HUES64 (cell line): ENCODE results near the gene FCGR3B.
"Not testable (repeated sequence)": the region's sequence is repeated elsewhere in the genome, so short reads cannot be mapped to it uniquely, and the experiment has no call there.

Source experiments
- H3K27ac ChIP-seq: 2 replicates; pipeline ENCODE4 v1.7.0; 2013; ENCODE audit warnings: low read depth, low read length, inconsistent platforms
- H3K27me3 ChIP-seq: 2 replicates; pipeline ENCODE4 v1.6.1; 2013; ENCODE audit warnings: mild to moderate bottlenecking, low read length; ENCODE audit not compliant: insufficient read depth
- H3K36me3 ChIP-seq: 2 replicates; pipeline ENCODE4 v1.6.1; 2013; ENCODE audit warnings: mild to moderate bottlenecking, low read length; ENCODE audit not compliant: insufficient read depth
- H3K4me1 ChIP-seq: 2 replicates; pipeline ENCODE4 v1.6.1; 2013; ENCODE audit warnings: mild to moderate bottlenecking, low read length, moderate library complexity; ENCODE audit not compliant: insufficient read depth
- H3K4me3 ChIP-seq: 2 replicates; pipeline ENCODE4 v1.5.1; 2013; ENCODE audit warnings: mild to moderate bottlenecking, low read length, moderate library complexity
- H3K9ac ChIP-seq: 2 replicates; pipeline ENCODE4 v1.6.1; 2013; ENCODE audit warnings: mild to moderate bottlenecking, low read depth, low read length
- H3K9me3 ChIP-seq: 2 replicates; pipeline ENCODE4 v1.6.1; 2013; ENCODE audit warnings: low read depth, low read length; ENCODE audit not compliant: insufficient read depth
- WGBS: fragments of 150-250, 120-280 bp; methylation state at CpG from one replicate; pipeline ENCODE4 v1.1.7; 2013; ENCODE audit warnings: missing lambda C conversion rate; 5-methylcytosine and 5-hydroxymethylcytosine counted together

The FCGR3B gene

GRCh38 chr1:161661660-161662311 is 30.8 kb upstream of the FCGR3B start:
- H3K27me3 ChIP-seq, H3K4me3 ChIP-seq, H3K4me1 ChIP-seq, H3K9me3 ChIP-seq, H3K36me3 ChIP-seq, H3K27ac ChIP-seq, H3K9ac ChIP-seq: not testable (repeated sequence)
- WGBS = no CpG with 5 or more reads among the region's 9 CpGs

DNA sequence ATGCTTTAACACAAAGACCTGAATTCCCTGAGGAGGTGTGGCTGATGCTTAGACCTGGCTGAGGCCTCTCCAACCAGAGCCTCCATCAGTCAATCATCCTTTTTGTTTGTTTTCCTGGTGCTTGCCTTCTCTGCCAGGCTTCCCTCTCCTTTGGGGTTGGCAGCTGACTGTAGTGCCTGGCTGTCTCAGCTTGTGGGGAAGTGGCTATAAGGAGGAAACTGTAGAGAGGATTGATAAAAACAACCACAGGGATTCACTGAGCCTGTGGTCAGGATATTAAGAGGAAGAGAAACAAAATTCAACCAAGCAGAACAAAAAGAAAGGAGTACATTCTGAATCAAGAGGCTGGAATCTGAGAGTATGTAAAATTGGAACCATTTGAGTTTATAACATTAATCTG is 27.5 kb upstream of the FCGR3B start:
- H3K9me3 ChIP-seq, H3K27ac ChIP-seq, H3K4me1 ChIP-seq, H3K27me3 ChIP-seq, H3K36me3 ChIP-seq, H3K9ac ChIP-seq, H3K4me3 ChIP-seq: not testable (repeated sequence)

- not testable (repeated sequence) for H3K9me3 ChIP-seq, H3K36me3 ChIP-seq, H3K9ac ChIP-seq, H3K27ac ChIP-seq, H3K27me3 ChIP-seq, H3K4me1 ChIP-seq, H3K4me3 ChIP-seq
- 67% methylated on average over 1 of the region's 6 CpGs for WGBS
Observed at GRCh38 chr1:161653971-161654370, 23.0 kb upstream of the FCGR3B start.

DNA sequence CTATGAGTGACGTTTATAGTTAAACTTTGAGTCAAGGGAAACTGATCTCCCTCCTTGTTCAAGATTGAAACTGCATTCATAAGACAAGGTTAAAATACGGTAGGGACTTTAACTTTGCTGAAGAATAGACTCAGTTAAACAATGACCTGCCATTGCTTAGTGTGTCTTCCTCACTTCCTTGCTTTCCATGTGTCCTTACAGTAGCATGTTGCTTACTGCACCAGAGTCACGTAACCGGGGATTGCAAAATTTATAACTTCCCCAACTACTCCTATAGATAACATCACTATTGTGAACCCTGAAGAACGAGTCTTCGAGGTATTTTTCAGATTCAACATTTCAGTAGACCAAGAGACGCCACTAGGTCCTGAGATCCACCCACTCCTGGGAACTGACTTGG is 22.6 kb upstream of the FCGR3B start:
- not testable (repeated sequence) for H3K27ac ChIP-seq, H3K4me1 ChIP-seq, H3K4me3 ChIP-seq, H3K27me3 ChIP-seq, H3K9ac ChIP-seq, H3K36me3 ChIP-seq, H3K9me3 ChIP-seq
- WGBS = no CpG with 5 or more reads among the region's 7 CpGs

DNA sequence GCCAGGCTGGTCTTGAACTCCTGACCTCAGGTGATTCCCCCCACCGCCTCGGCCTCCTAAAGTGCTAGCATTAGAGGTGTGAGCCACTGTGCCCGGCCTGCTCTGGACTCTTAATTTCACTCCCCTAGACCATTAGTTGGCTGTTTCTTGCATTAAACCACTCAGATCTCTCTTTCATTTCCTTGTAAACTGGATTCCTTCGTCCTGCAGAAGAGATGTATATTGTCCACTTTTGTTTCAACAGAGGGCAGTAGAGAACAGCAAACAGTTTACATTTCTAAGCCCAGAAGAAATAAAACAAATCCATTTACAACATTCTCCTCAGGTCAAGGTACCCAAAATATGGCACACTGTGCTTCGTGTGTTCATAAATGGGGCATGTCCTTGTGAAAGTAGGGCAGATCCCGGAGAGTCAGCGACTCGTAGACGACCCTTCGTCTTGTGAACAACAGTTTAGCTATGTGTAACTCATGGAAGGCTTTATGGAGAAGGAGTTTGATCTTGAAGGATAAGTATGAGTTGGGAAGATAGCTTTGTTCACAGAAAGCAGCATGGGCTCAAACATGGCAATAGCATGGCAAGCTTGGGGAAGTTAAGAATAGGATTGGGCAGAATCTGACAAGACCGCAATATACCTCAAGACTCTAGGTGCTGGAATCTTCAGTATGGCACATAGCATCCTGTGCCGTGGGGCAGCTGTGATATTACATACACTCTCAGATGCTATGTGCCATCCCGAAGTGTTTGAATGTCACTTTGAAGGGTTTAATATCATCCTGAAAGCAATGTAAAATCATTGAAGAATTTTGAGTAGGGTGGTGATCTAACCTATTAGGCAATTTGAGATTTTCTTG is 16.8 kb upstream of the FCGR3B start:
- not testable (repeated sequence) for H3K36me3 ChIP-seq, H3K27ac ChIP-seq, H3K4me3 ChIP-seq, H3K9ac ChIP-seq, H3K27me3 ChIP-seq, H3K4me1 ChIP-seq, H3K9me3 ChIP-seq
- WGBS = 69% methylated on average over 10 of the region's 13 CpGs

GRCh38 chr1:161644855-161645254 is 13.9 kb upstream of the FCGR3B start:
- H3K9ac ChIP-seq, H3K4me3 ChIP-seq, H3K36me3 ChIP-seq, H3K27me3 ChIP-seq, H3K27ac ChIP-seq, H3K4me1 ChIP-seq, H3K9me3 ChIP-seq: not testable (repeated sequence)
- no CpG with 5 or more reads among the region's 1 CpG for WGBS

- H3K27ac ChIP-seq, H3K9ac ChIP-seq, H3K36me3 ChIP-seq, H3K27me3 ChIP-seq, H3K9me3 ChIP-seq, H3K4me3 ChIP-seq, H3K4me1 ChIP-seq: not testable (repeated sequence)
- 97% methylated on average over 3 of the region's 5 CpGs for WGBS
Observed at GRCh38 chr1:161643481-161644208, 12.7 kb upstream of the FCGR3B start.

GRCh38 chr1:161642697-161643096 is 11.7 kb upstream of the FCGR3B start:
- whole genome bisulfite sequencing = no CpG with 5 or more reads among the region's 1 CpG
- H3K9me3 ChIP-seq = not testable (repeated sequence)

DNA sequence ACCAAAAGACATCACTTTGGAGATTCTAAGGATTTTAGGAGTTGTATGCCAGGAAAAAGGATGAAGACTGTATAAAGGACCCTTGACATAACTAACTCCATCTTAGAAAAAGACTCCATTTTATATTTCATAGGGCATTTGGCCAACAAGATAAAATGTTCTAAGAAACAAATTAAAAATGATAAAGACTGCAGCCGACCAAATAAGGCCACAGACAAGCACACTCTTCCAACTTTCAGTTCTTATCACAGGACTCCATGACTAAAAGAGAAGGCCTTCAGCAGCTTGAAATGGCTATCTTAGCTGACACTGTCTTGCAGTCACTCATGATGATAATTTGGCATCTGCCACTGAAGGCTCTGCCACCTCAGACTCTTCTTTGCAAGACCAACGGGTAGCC is 8.2 kb upstream of the FCGR3B start:
- 67% methylated on average over 1 of the region's 2 CpGs for whole genome bisulfite sequencing
- not testable (repeated sequence) for H3K4me3 ChIP-seq, H3K9me3 ChIP-seq, H3K27me3 ChIP-seq, H3K36me3 ChIP-seq, H3K4me1 ChIP-seq, H3K27ac ChIP-seq, H3K9ac ChIP-seq

More at GRCh38 chr1:161642697-161643096, 11.7 kb upstream of the FCGR3B start:
- not testable (repeated sequence) for H3K27ac ChIP-seq, H3K9ac ChIP-seq, H3K4me1 ChIP-seq, H3K4me3 ChIP-seq, H3K27me3 ChIP-seq, H3K36me3 ChIP-seq

- not testable (repeated sequence) for H3K27ac ChIP-seq, H3K4me3 ChIP-seq, H3K9me3 ChIP-seq, H3K4me1 ChIP-seq, H3K9ac ChIP-seq, H3K27me3 ChIP-seq, H3K36me3 ChIP-seq
- no CpG with 5 or more reads among the region's 6 CpGs for WGBS
Observed at GRCh38 chr1:161638251-161638993, 7.4 kb upstream of the FCGR3B start.

DNA sequence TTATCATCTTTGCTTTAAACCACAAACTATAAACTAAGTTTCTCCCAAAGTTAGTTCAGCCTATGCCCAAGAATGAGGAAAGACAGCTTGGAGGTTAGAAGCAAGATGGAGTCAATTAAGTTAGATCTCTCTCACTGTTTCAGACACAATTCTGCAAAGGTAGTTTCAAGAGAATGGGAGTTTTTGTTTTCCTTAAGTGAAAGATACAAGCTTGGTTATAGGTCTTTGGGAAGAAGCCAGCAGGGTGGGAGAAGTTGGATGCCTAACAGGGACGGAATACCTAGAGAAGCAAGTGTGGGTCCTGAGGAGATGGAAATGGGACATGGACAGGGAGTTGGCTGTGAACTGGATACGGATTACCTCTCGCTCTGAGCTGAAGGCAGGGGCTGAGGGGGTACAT is 6.0 kb upstream of the FCGR3B start:
- H3K9ac ChIP-seq, H3K4me3 ChIP-seq, H3K27me3 ChIP-seq, H3K9me3 ChIP-seq, H3K4me1 ChIP-seq, H3K36me3 ChIP-seq, H3K27ac ChIP-seq: not testable (repeated sequence)
- 89% methylated on average over 3 of the region's 3 CpGs for WGBS
